ENCODE results near the gene LIPC.

DNA sequence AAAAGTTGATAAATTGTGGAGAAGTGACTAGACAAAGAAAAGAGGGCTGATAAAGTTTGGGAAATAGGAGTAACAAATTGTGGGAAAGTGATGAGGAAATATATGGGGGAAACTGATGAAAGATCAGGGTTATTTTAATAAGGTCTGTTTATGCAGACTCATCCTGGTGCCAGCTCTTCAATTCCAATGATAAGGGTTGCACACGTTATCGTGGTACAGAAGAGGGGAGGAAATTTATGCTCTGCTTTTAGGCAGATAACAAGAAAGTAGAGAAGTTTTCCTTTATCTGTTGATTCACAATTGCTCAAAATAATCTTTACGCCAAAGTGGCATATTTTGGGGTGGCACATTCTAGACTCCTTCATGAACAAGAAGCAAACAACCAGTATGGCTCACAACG lies 32.1 kb upstream of the LIPC start:
- TF ChIP-seq CTCF (IDR thresholded peaks at IDR 0.05) = no peak
- no peak for TF ChIP-seq EP300 (IDR thresholded peaks at IDR 0.05)
- no peak for TF ChIP-seq POLR2A (IDR thresholded peaks at IDR 0.05)
- TF ChIP-seq POLR2AphosphoS5 (IDR thresholded peaks at IDR 0.05) = no peak

Measured in sigmoid colon (tissue), 4 donors.